Activated CD8-positive, alpha-beta T cell treated with anti-CD3 and anti-CD28 coated beads for 36 hours (primary cell): ENCODE measurements around the gene NMNAT2. TPM values are rescaled to one million over a fixed set of nuclear protein-coding genes. Genes with fewer than 3 reads are reported as not detected.
"Not testable (repeated sequence)": the region's sequence is repeated elsewhere in the genome, so short reads cannot be mapped to it uniquely, and the experiment has no call there.

Experiments used
- ATAC-seq: fragments of 200-7000 bp; cut with Tn5 transposase; one replicate; pipeline ENCODE4 v1.10.0; 2021; ENCODE audit warnings: mild to moderate bottlenecking, moderate library complexity
- CTCF ChIA-PET: fragments of 350-600 bp; sonication (Branson Sonifier 250); formaldehyde crosslinking; loops from one replicate; lab custom pipeline; 2021; ENCODE audit warnings: antibody characterized with exemption; lab: Charles Lee
- POLR2A ChIA-PET: fragments of 350-600 bp; sonication (Branson Sonifier 250); formaldehyde crosslinking; loops from one replicate; lab custom pipeline; 2021; ENCODE audit warnings: antibody characterized with exemption; lab: Charles Lee
- DNase-seq: peaks from one replicate; pipeline ENCODE4 v3.0.0-alpha.2; 2020
- H3K27ac Mint-ChIP-seq: one replicate; pipeline ENCODE4 v1.8.0; 2021; ENCODE audit warnings: mild to moderate bottlenecking, mixed read lengths
- H3K27me3 Mint-ChIP-seq: one replicate; pipeline ENCODE4 v1.8.0; 2021; ENCODE audit warnings: mixed read lengths
- H3K36me3 Mint-ChIP-seq: one replicate; pipeline ENCODE4 v1.8.0; 2021; ENCODE audit warnings: low read depth, mixed read lengths
- H3K4me1 Mint-ChIP-seq: one replicate; pipeline ENCODE4 v1.8.0; 2021; ENCODE audit warnings: low read depth, mixed read lengths
- H3K4me3 Mint-ChIP-seq: one replicate; pipeline ENCODE4 v1.8.0; 2021; ENCODE audit warnings: mild to moderate bottlenecking, moderate library complexity, mixed read lengths
- H3K9me3 Mint-ChIP-seq: one replicate; pipeline ENCODE4 v1.8.0; 2021; ENCODE audit warnings: mixed read lengths
- intact Hi-C: fragments of 100-400 bp; cut with micrococcal nuclease; formaldehyde crosslinking; loops from one replicate; pipeline ENCODE4 v1.10.0; 2022
- total RNA-seq, 2 experiments: library from RNA; stranded (reverse); gene quantifications; one replicate each; pipeline ENCODE4 v1.2.3, GENCODE V29; 2021
- TF ChIP-seq, protein P1 (sequence below): fragments of 200-600 bp; IDR thresholded peaks from one replicate; pipeline ENCODE4 v1.8.0; 2022; ENCODE audit warnings: antibody characterized with exemption, mild to moderate bottlenecking

NMNAT2 gene
- total RNA-seq, 2 experiments from 2014 or later = not detected

DNA sequence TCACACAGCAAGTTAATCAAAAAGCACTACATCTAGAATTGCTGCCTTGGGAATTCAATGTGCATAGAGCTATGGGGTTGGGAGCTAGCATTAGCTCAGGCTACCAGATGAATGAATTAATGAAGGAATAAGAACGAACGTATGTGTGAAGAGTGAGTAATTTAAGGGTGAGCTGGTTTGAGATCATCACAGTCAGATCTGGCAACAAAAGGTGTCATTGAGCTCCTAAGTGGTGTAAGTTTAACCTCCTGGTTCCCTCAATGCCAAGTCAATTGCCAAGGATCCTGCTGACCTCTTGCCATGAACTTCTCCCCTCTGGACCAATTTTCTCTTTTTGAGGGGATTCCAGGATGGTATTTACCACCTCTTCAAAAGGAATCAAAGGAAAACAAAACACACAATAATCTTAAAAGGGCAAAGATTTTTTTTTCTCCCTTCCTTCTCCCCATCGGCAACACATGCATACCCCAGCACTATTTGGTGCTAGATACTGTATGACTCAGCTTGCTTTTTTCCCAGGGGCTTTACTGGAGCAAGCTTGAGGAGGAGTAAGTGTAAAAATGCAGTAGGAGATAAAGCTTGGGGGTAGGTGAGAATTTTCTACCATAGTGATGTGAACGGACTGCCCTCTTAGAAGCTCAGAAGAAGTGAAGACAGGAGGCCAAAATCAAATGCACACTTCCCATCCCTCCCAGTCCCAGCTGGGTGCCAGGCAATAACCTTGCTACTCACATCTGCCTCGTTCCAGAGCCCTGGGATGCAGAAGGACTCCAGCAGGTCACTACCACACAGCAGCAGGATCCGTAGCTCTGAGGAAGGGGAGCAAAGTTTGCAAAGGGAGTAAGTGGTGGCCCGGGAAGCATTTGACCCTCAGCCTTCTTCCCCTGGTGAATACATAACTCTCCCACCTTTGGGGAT lies 140.1 kb downstream of the NMNAT2 start:
- peaks cover 1% of the 10 kb centered on the region for H3K27me3 Mint-ChIP-seq
- H3K4me3 Mint-ChIP-seq = no peak overlapping the region
- ChIA-PET CTCF (interaction anchor here (0.9 to 2.0 kb wide), 3 partner anchors 11 to 407 kb away, joined by 3 to 8 read pairs (median 3); no protein-coding TSS in a partner anchor), POLR2A (no interaction called here)
- no peaks in the 10 kb centered on the region for H3K36me3 Mint-ChIP-seq
- no peaks in the 10 kb centered on the region for H3K4me1 Mint-ChIP-seq
- TF ChIP-seq, protein P1, sequence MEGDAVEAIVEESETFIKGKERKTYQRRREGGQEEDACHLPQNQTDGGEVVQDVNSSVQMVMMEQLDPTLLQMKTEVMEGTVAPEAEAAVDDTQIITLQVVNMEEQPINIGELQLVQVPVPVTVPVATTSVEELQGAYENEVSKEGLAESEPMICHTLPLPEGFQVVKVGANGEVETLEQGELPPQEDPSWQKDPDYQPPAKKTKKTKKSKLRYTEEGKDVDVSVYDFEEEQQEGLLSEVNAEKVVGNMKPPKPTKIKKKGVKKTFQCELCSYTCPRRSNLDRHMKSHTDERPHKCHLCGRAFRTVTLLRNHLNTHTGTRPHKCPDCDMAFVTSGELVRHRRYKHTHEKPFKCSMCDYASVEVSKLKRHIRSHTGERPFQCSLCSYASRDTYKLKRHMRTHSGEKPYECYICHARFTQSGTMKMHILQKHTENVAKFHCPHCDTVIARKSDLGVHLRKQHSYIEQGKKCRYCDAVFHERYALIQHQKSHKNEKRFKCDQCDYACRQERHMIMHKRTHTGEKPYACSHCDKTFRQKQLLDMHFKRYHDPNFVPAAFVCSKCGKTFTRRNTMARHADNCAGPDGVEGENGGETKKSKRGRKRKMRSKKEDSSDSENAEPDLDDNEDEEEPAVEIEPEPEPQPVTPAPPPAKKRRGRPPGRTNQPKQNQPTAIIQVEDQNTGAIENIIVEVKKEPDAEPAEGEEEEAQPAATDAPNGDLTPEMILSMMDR = no peak
- DNase-seq (no peak), ATAC-seq (no peak)
- H3K27ac Mint-ChIP-seq = no peak overlapping the region
- no peaks in the 10 kb centered on the region for H3K9me3 Mint-ChIP-seq
- intact Hi-C loops = no loop called here

DNA sequence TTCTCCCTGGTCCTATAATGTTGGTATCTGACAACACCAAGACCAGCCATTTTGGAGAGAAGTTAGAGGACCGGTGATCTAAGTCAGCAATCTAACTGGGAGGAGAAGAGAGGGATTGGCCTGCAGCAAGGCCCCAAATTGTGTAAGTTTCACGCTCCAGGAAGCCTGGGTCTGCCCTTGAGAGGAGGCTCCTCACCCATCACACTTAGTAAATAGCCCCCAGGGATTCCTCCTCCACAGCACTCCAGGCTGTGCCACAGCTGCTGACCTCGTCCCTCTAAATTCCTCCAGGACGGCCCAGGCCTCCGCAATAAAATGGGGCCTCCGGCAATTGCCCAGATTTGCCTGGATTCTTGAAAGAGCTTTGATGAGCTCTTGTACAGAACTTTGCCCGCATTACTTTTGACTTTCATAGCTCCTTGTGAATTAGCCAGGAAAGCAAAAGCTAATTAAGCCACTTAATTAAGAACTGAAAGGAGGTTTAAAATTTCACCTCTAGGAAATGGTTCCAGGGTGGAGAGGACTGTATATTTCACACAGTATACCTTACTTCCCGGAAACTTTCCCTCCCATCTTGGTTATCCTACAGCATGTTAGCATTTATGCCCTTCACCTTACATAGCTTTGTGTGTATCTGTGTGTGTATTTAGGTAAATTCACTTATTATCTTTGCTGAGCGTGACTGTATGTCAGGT lies 141.6 kb downstream of the NMNAT2 start:
- H3K9me3 Mint-ChIP-seq = no peaks in the 10 kb centered on the region
- TF ChIP-seq, protein P1 = no peak
- H3K4me1 Mint-ChIP-seq = no peaks in the 10 kb centered on the region
- H3K27ac Mint-ChIP-seq = no peak overlapping the region
- no peak for DNase-seq
- POLR2A ChIA-PET = no interaction called here
- no peaks in the 10 kb centered on the region for H3K36me3 Mint-ChIP-seq
- H3K27me3 Mint-ChIP-seq = peaks cover under 1% of the 10 kb centered on the region
- CTCF ChIA-PET = interaction anchor here (1.2 kb wide), 1 partner anchor 34 kb away, joined by 3 read pairs; no protein-coding TSS in a partner anchor
- no peak for ATAC-seq
- intact Hi-C loops = no loop called here
- H3K4me3 Mint-ChIP-seq = no peak overlapping the region

DNA sequence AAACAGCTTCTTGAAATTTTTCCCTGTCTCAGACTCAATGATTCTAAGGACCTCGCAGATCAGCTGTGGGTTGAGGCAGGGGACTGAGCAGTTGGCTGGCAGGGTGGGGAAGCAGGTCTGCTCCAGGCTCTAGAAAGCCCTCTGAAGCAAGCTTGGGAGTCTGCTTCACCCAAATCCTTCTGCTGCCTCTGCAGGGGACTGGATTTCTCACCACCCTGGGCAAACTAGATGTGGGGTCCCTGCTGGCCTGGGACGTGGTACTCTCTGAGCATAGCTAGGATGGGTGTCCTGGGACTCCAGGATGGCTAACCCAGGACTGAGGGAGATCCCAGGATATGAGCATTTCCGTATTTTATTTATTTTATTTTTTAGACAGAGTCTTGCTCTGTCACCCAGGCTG lies 142.9 kb downstream of the NMNAT2 start:
- H3K27me3 Mint-ChIP-seq = no peaks in the 10 kb centered on the region
- CTCF ChIA-PET = no interaction called here
- intact Hi-C loops = no loop called here
- no peak overlapping the region for H3K27ac Mint-ChIP-seq
- no peak overlapping the region for H3K4me3 Mint-ChIP-seq
- POLR2A ChIA-PET = no interaction called here
- no peaks in the 10 kb centered on the region for H3K4me1 Mint-ChIP-seq
- no peak for ATAC-seq
- TF ChIP-seq, protein P1 = no peak
- DNase-seq = no peak
- H3K9me3 Mint-ChIP-seq = no peaks in the 10 kb centered on the region
- H3K36me3 Mint-ChIP-seq = no peaks in the 10 kb centered on the region

DNA sequence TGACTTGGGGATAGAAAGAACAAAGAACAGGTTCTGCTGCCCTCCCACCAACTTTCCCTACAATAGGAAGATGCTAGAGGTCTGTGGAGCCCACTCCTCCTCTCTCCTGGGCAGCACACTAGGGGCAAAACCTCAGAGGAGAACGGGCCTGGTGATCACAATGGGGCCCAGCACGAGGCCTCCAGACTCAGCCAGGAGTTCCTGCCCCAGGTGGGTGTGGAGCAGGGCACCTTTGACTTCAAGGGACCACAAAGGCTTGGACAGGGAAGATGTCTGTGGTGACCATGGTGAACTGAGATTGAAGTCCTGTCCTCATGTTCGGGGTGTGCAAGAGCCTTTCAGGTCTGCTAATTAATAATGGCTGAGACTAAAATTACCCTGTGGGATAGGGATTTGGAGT lies 143.3 kb downstream of the NMNAT2 start:
- CTCF ChIA-PET = no interaction called here
- intact Hi-C loops = no loop called here
- H3K4me3 Mint-ChIP-seq = no peak overlapping the region
- POLR2A ChIA-PET = no interaction called here
- H3K36me3 Mint-ChIP-seq = no peaks in the 10 kb centered on the region
- no peaks in the 10 kb centered on the region for H3K9me3 Mint-ChIP-seq
- H3K27me3 Mint-ChIP-seq = no peaks in the 10 kb centered on the region
- no peak for ATAC-seq
- DNase-seq = no peak
- no peak overlapping the region for H3K27ac Mint-ChIP-seq
- no peaks in the 10 kb centered on the region for H3K4me1 Mint-ChIP-seq
- TF ChIP-seq, protein P1 = no peak

DNA sequence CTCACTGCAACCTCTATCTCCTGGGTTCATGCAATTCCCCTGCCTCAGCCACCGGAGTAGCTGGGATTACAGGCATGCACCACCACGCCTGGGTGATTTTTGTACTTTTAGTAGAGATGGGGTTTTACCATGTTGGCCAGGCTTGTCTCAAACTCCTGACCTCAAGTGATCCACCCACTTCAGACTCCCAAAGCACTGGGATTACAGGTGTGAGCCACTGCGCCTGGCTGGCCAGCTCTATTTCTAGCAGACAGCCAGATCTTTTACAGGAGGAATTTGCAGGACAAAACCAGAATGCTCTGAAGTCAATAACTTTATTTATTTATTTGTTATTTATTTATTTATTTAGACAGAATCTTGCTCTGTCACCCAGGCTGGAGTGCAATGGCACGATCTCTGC lies 144.2 kb downstream of the NMNAT2 start:
- H3K4me1 Mint-ChIP-seq, H3K9me3 Mint-ChIP-seq, H3K4me3 Mint-ChIP-seq, H3K36me3 Mint-ChIP-seq, H3K27me3 Mint-ChIP-seq, intact Hi-C loops, ATAC-seq, H3K27ac Mint-ChIP-seq, DNase-seq, CTCF ChIA-PET: not testable (repeated sequence)
- POLR2A ChIA-PET = interaction anchor here (0.9 kb wide), 1 partner anchor 36 kb away, joined by 3 read pairs; no protein-coding TSS in a partner anchor
